H9 (cell line): ENCODE data around the gene MAST4. TPM values are rescaled to one million over a fixed set of nuclear protein-coding genes. Genes with fewer than 3 reads are reported as not detected.

ENCODE experiments used
- DNase-seq: peaks from one replicate; pipeline ENCODE4 v3.0.0-alpha.2; 2017
- H2AFZ ChIP-seq: one replicate; pipeline ENCODE4 v1.6.1; 2013; ENCODE audit warnings: mild to moderate bottlenecking, low read length, control low read depth, moderate library complexity
- H2AK5ac ChIP-seq: 2 replicates; pipeline ENCODE4 v1.6.1; 2013; ENCODE audit warnings: low read length, control low read depth, mixed read lengths; ENCODE audit not compliant: insufficient read length
- H2BK120ac ChIP-seq: one replicate; pipeline ENCODE4 v1.6.1; 2013; ENCODE audit warnings: low read depth, mild to moderate bottlenecking, low read length, control low read depth, inconsistent platforms; ENCODE audit not compliant: poor library complexity, severe bottlenecking
- H2BK12ac ChIP-seq: 2 replicates; pipeline ENCODE4 v1.6.1; 2013; ENCODE audit warnings: low read length, control low read depth, mixed read lengths, low read depth; ENCODE audit not compliant: insufficient read length
- H2BK15ac ChIP-seq: 2 replicates; pipeline ENCODE4 v1.6.1; 2013; ENCODE audit warnings: low read depth, low read length, control low read depth
- H2BK20ac ChIP-seq: one replicate; pipeline ENCODE4 v1.6.1; 2013; ENCODE audit warnings: low read depth, mild to moderate bottlenecking, low read length, control low read depth, inconsistent platforms; ENCODE audit not compliant: poor library complexity, severe bottlenecking
- H2BK5ac ChIP-seq: 2 replicates; pipeline ENCODE4 v1.6.1; 2013; ENCODE audit warnings: low read length, control low read depth, mixed read lengths; ENCODE audit not compliant: insufficient read length
- H3K14ac ChIP-seq: 2 replicates; pipeline ENCODE4 v1.6.1; 2013; ENCODE audit warnings: low read length, control low read depth; ENCODE audit not compliant: insufficient read depth
- H3K18ac ChIP-seq: 2 replicates; pipeline ENCODE4 v1.6.1; 2013; ENCODE audit warnings: low read depth, mild to moderate bottlenecking, mixed read lengths, low read length, control low read depth; ENCODE audit not compliant: insufficient read length
- H3K23ac ChIP-seq: 2 replicates; pipeline ENCODE4 v1.6.1; 2013; ENCODE audit warnings: low read length, control low read depth, mixed read lengths, low read depth; ENCODE audit not compliant: insufficient read length
- H3K23me2 ChIP-seq: 2 replicates; pipeline ENCODE4 v1.6.1; 2013; ENCODE audit warnings: low read depth, mild to moderate bottlenecking, mixed read lengths, low read length, control low read depth; ENCODE audit not compliant: insufficient read length, poor library complexity, severe bottlenecking
- H3K27ac ChIP-seq: 2 replicates; pipeline ENCODE4 v1.5.1; 2013; ENCODE audit warnings: low read length, control low read depth, mixed read lengths, low read depth; ENCODE audit not compliant: insufficient read length
- H3K27me3 ChIP-seq: 2 replicates; pipeline ENCODE4 v1.6.1; 2013; ENCODE audit warnings: low read length, control low read depth, inconsistent platforms; ENCODE audit not compliant: insufficient read depth
- H3K4ac ChIP-seq: 2 replicates; pipeline ENCODE4 v1.6.1; 2013; ENCODE audit warnings: low read depth, mild to moderate bottlenecking, control low read depth, inconsistent platforms, low read length, moderate library complexity
- H3K4me1 ChIP-seq: 2 replicates; pipeline ENCODE4 v1.6.1; 2013; ENCODE audit warnings: low read length, control low read depth, inconsistent platforms; ENCODE audit not compliant: insufficient read depth
- H3K4me2 ChIP-seq: 2 replicates; pipeline ENCODE4 v1.6.1; 2013; ENCODE audit warnings: low read length, control low read depth, mixed read lengths; ENCODE audit not compliant: insufficient read length, insufficient read depth
- H3K56ac ChIP-seq: 2 replicates; pipeline ENCODE4 v1.6.1; 2013; ENCODE audit warnings: low read depth, mild to moderate bottlenecking, mixed read lengths, low read length, control low read depth; ENCODE audit not compliant: insufficient read length
- H3K79me1 ChIP-seq: 2 replicates; pipeline ENCODE4 v1.6.1; 2013; ENCODE audit warnings: low read depth, mild to moderate bottlenecking, moderate library complexity, low read length, control low read depth, inconsistent platforms; ENCODE audit not compliant: insufficient read depth, poor library complexity, severe bottlenecking
- H3K79me2 ChIP-seq: 2 replicates; pipeline ENCODE4 v1.6.1; 2013; ENCODE audit warnings: low read length, control low read depth, inconsistent platforms; ENCODE audit not compliant: insufficient read depth
- H3K9ac ChIP-seq: 2 replicates; pipeline ENCODE4 v1.6.1; 2013; ENCODE audit warnings: low read length, control low read depth, mixed read lengths; ENCODE audit not compliant: insufficient read length; ENCODE audit errors: extremely low read depth
- H3K9me3 ChIP-seq: one replicate; pipeline ENCODE4 v1.6.1; 2013; ENCODE audit warnings: low read depth, low read length, inconsistent platforms; ENCODE audit not compliant: control insufficient read depth
- H3T11ph ChIP-seq: one replicate; pipeline ENCODE4 v1.6.1; 2013; ENCODE audit warnings: mild to moderate bottlenecking, low read length, control low read depth, inconsistent platforms
- H4K20me1 ChIP-seq: one replicate; pipeline ENCODE4 v1.6.1; 2013; ENCODE audit not compliant: control insufficient read depth, insufficient read length, insufficient read depth
- H4K5ac ChIP-seq: 2 replicates; pipeline ENCODE4 v1.6.1; 2013; ENCODE audit warnings: low read depth, mild to moderate bottlenecking, mixed read lengths, low read length, control low read depth; ENCODE audit not compliant: insufficient read length
- H4K8ac ChIP-seq: replicated peaks from 2 replicates; pipeline ENCODE4 v1.6.1; 2013; ENCODE audit warnings: low read length, control low read depth, mixed read lengths, low read depth; ENCODE audit not compliant: insufficient read length
- H4K91ac ChIP-seq: 2 replicates; pipeline ENCODE4 v1.6.1; 2013; ENCODE audit warnings: low read depth, mild to moderate bottlenecking, moderate library complexity, mixed read lengths, low read length, control low read depth; ENCODE audit not compliant: insufficient read length
- H3K27ac Mint-ChIP-seq, 3 experiments: 2 replicates in 2 of 3; 3 replicates in 1 of 3; pipeline ENCODE4 v1.8.0; 2020 to 2021; ENCODE audit warnings: mixed read lengths in 3 of 3, mild to moderate bottlenecking in 1 of 3, moderate library complexity in 1 of 3
- H3K27me3 Mint-ChIP-seq: 2 replicates; pipeline ENCODE4 v1.8.0; 2021; ENCODE audit warnings: low read depth, mild to moderate bottlenecking, moderate library complexity, mixed read lengths
- H3K36me3 Mint-ChIP-seq, 3 experiments: 2 replicates in 2 of 3; 3 replicates in 1 of 3; pipeline ENCODE4 v1.8.0; 2020 to 2021; ENCODE audit warnings: low read depth in 3 of 3, mixed read lengths in 3 of 3; ENCODE audit not compliant: insufficient read depth in 1 of 3
- H3K4me1 Mint-ChIP-seq, 2 experiments: 2 replicates each; pipeline ENCODE4 v1.8.0; 2020; ENCODE audit warnings: mixed read lengths in 2 of 2
- H3K4me3 Mint-ChIP-seq, 2 experiments: 2 replicates in 1 of 2; 3 replicates in 1 of 2; pipeline ENCODE4 v1.8.0; 2020 to 2021; ENCODE audit warnings: mild to moderate bottlenecking in 2 of 2, mixed read lengths in 2 of 2, moderate library complexity in 1 of 2
- H3K9me3 Mint-ChIP-seq, 2 experiments: 2 replicates in 1 of 2; 3 replicates in 1 of 2; pipeline ENCODE4 v1.8.0; 2020; ENCODE audit warnings: mild to moderate bottlenecking in 2 of 2, mixed read lengths in 2 of 2, moderate library complexity in 1 of 2
- CTCF ChIP-seq: fragments of 200-600 bp; sonication (generic); conservative IDR thresholded peaks from 3 replicates; pipeline ENCODE4 v1.8.0; 2021; ENCODE audit warnings: antibody characterized with exemption, mild to moderate bottlenecking
- WGBS: extraction: QIAGEN DNeasy Blood & Tissue Kit; methylation state at CpG from one replicate; pipeline ENCODE4 v1.1.7; 2013; ENCODE audit warnings: missing lambda C conversion rate, low lambda C conversion rate, mixed read lengths; ENCODE audit not compliant: insufficient read length; ENCODE audit errors: extremely low coverage; 5-methylcytosine and 5-hydroxymethylcytosine counted together
- total RNA-seq: library from RNA; stranded (reverse); gene quantifications from 2 replicates; pipeline ENCODE4 v1.2.1, GENCODE V29; 2021

The MAST4 gene
- total RNA-seq, 1 experiment from 2014 or later: 3.7 TPM

- H3K27ac ChIP-seq: no peak overlapping the region
- Mint-ChIP-seq H3K36me3 (no peaks in the 10 kb centered on the region; a peak in 1 of 7 replicates), H3K27ac (no peak overlapping the region), H3K4me3 (no peak overlapping the region), H3K4me1 (peaks cover 4 to 6% of the 10 kb centered on the region in 2 experiments), H3K9me3 (no peaks in the 10 kb centered on the region), H3K27me3 (no peaks in the 10 kb centered on the region)
- TF ChIP-seq CTCF: no peak
- H3K14ac ChIP-seq: no peak overlapping the region
- H3K9me3 ChIP-seq: no peaks in the 10 kb centered on the region
- H2BK5ac ChIP-seq: no peak overlapping the region
- no peaks in the 10 kb centered on the region for H3K4me1 ChIP-seq
- H3K23me2 ChIP-seq: no peaks in the 10 kb centered on the region
- H3T11ph ChIP-seq: no peak overlapping the region
- H3K23ac ChIP-seq: no peak overlapping the region
- H4K20me1 ChIP-seq: no peaks in the 10 kb centered on the region
- H2BK20ac ChIP-seq: no peak overlapping the region
- H3K27me3 ChIP-seq: no peaks in the 10 kb centered on the region
- no peak overlapping the region for H4K5ac ChIP-seq
- no peak overlapping the region for H3K4me2 ChIP-seq
- no peak overlapping the region for H2AK5ac ChIP-seq
- H2BK12ac ChIP-seq: no peak overlapping the region
- H4K8ac ChIP-seq: no peak overlapping the region
- no peaks in the 10 kb centered on the region for H3K79me2 ChIP-seq
- H4K91ac ChIP-seq: no peak overlapping the region
- no peak overlapping the region for H3K4ac ChIP-seq
- no peak overlapping the region for H2BK120ac ChIP-seq
- no peak overlapping the region for H3K56ac ChIP-seq
- no peak overlapping the region for H3K9ac ChIP-seq
- H2BK15ac ChIP-seq: no peak overlapping the region
- WGBS: no CpG with 5 or more reads among the region's 1 CpG
- no peak for DNase-seq
- no peak overlapping the region for H2AFZ ChIP-seq
- no peak overlapping the region for H3K18ac ChIP-seq
- H3K79me1 ChIP-seq: no peaks in the 10 kb centered on the region
Measured at GRCh38 chr5:67021031-67021430, 424.8 kb downstream of the MAST4 start.
